GM18526 (cell line): ENCODE measurements around the gene KIF20A.

Source experiments
- POLR2A ChIP-seq: IDR thresholded peaks from 3 replicates; pipeline ENCODE4 v1.6.1; 2011; ENCODE audit not compliant: insufficient read length; ENCODE audit errors: extremely low read depth

The KIF20A gene

DNA sequence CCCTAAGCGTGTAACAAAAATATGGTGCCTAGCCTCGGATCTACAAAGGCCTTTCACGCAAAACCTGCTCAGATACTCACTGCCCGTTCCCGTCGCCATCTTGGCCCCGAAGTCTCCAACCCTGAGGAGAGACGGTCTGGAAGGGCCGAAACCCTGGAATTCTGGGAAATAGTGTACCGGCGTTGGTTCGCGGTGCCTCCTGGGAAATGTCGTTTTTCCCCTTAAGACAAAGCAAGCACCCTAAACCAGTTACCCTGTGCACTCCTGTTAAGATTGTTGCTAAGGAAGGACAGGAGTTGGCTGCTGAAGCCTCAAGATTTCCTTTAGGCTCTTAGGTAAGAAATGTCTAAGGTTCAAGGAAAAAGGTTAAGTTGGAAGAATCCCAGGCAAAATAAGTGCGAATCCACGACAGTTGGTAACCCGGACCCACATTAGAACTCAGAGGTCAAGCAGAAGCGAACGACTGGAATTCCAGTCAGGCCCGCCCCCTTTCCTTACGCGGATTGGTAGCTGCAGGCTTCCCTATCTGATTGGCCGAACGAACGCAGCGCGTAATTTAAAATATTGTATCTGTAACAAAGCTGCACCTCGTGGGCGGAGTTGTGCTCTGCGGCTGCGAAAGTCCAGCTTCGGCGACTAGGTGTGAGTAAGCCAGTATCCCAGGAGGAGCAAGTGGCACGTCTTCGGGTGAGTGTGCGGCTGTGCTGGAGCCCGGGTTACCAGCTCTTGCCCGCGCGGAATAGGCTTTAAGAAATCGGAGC, at the start of gene KIF20A, which contains the start of gene BRD8:
Gene KIF20A, plus strand, starts transcription at position 597 of the 761 bp plus-strand sequence. CDS start 569 bp downstream, outside the sequence.
Gene BRD8, minus strand, starts transcription at position 115 of the 761 bp plus-strand sequence. Its CDS starts 16 bp downstream, at position 99.
- peak; percentile 78 for TF ChIP-seq POLR2A

DNA sequence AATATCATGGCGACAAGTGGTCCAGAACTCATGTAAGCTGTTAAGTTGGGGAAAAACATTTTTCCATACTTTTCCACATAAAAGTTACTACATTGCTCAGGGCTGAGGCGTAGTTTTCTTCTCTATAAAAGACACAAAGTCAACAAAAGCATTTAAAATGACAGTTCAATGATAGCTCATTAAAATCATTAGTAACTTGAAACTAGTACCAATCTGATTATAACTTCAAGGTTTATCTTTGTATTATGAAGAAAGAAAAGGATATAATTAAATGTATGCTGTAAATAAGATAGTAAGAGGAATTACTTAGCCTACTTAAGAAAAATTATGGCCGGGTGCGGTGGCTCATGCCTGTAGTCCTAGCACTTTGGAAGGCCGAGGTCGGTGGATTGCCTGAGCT, 49.6 kb upstream of the KIF20A start:
- no peak for TF ChIP-seq POLR2A

DNA sequence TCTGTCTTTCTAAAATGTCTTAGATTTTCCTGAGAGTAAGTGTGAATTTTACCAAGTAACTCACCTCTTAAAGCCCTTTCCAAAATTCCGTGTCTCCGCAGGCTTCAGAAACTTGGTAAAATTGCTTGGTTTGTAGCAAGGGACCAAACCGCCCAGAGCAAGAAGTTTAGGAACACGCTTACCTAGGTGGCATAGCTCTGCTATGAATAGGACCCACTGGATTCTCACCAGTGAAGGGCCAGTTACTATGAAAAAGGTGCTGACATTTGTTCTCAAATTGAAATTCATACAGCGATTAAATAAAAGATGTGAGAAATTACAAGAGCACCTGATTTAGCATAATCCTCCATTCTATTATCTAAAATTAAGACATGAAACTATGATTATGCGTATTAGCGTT, 46.4 kb upstream of the KIF20A start:
- TF ChIP-seq POLR2A, result no peak

DNA sequence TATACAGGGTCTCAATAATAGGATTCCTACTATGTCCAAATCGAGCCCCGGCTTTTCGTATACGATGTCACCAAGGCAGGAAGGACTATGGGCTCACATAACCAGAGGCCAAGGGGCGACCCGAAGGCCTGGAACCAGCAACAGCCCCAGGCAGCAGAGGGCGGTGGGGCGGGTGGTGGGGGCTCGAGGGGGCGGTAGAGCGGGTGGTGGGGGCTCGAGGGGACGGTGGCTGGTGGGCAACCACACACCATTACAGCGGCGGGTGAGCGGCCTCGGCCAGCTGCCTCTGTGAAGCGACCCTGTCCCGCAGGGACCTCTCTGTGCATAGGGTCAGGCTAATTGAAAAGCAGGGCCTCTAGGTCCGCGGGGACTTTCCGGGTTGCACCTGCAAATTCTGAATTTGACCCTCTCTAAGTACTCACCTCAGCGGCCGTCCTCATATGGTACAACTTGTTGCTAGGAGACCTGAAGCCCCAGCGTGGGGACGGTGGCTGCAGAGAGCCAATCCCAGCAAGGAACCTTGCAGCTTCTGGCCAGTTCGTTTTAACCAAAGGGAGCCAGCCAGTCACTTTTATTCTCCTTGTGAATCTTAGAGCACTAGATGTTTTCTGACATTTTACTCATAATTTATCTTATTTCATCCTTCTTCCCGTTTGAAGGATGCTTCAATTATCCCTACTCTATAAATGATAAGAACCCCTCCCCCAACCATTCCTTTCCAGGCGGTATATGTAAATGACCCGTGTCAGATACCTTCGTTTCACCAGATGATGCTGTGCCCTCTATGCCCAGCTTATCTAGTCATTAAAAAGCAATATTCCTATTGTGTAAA, 39.7 kb upstream of the KIF20A start, which contains the start of gene NME5:
Gene NME5, minus strand, starts transcription at position 480 of the 832 bp plus-strand sequence. CDS start 648 bp downstream, outside the sequence.
- TF ChIP-seq POLR2A, result no peak

DNA sequence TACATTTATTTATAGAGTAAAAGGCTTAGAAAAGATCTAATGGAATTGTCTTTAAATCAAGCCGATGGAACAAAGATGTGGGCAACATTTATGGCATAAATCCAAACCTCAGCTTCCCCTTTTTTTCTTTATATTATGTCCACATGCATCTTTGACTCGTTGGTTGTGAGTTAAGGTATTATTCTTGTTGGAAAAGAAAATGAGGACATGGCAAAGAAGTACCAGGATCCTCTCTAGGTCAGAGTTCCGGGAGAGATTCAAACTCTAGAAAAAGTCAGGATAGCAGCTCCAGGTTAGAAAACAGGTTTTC, 39.2 kb upstream of the KIF20A start:
- TF ChIP-seq POLR2A, result no peak

DNA sequence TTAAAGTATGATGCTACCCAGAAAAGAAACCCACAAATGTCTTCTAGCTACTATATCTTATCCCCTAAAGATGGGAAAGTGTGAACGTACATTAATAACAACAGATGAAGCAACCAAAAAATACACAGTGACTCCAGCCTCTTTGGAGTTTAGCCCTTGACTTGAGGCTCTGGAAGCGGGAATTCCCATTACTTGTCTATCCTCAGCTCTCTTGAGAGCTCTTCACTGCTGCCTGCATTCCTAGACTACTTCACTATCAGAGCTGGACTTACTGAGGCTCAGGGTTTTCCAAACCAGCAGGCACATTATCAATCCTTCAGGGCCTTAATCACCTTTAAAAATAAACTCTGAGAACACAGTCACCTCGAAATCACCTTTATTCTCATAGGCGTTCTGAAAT, 38.6 kb upstream of the KIF20A start:
- TF ChIP-seq POLR2A, result no peak

DNA sequence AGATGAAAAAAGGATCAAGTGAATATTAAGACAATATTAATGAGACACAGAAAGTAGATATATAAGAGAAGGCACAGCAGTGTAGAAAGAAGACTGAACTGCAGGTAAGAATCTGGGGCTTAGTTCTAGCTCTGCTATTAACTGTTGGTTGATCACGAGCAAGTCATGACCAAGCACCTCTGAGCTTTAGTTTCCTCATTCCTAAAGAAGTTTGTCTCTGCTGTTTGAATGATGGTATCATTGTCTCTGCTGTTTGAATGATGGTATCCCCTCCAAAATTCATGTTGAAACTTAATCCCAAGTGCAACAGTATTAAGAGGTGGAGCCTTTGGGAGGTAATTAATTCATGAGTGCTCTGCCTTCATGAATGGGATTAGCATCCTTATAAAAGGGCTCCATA, 37.2 kb upstream of the KIF20A start:
- TF ChIP-seq POLR2A, result no peak

DNA sequence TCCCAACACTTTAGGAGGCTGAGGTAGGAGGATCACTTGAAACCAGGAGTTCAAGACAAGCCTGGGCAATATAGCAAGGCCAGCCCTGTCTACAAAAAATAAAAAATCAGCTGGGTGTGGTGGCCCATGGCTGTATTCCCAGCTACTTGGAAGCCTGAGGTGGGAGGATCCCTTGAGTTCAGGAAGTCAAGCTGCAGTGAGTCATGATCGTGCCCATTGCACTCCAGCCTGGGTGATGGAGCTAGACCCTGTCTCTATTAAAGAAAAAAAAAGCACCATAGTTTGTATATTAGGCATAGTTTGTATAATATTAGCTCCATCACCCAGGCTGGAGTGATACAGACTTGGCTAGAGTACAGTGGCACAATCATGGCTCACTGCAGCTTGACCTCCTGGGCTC, 30.1 kb upstream of the KIF20A start:
- no peak for TF ChIP-seq POLR2A

DNA sequence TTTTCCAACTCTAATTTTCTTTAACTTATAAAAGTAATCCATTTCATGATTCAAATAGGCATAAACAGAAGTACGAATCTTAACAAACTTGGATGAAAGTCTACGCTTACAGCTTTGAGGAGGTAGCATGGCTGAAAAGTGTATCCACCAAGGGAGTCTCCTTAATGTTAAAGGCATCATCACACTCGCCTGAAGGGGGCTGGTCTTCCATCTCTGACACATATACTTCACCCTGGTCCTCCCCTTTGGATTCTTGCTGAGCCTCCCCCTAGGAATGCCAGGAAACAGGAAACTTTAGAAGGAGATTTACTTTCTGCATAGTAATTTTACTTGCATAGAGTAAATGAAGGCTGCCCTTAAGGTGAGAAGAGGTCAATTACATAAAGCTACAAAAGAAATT, 29.4 kb upstream of the KIF20A start:
- no peak for TF ChIP-seq POLR2A

DNA sequence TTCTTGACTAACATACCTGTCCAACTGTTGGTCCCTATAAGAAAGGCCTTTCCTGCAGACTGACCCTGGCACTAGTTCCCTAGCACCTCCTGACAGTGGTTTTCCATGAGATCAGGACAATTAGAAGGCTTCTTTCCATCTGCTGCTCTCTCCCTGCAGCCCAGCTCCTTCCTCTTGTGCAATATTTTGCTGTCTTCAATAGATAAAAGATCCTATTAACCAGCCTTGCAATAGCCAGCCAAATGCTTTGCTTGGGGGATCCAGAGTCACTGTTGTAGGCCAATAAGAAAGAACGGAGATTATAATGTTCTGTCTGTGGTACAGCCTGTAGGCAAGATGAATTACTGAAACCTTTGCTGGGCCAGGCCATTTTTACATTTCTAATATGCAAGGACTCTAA, 21.3 kb upstream of the KIF20A start:
- TF ChIP-seq POLR2A, result no peak

DNA sequence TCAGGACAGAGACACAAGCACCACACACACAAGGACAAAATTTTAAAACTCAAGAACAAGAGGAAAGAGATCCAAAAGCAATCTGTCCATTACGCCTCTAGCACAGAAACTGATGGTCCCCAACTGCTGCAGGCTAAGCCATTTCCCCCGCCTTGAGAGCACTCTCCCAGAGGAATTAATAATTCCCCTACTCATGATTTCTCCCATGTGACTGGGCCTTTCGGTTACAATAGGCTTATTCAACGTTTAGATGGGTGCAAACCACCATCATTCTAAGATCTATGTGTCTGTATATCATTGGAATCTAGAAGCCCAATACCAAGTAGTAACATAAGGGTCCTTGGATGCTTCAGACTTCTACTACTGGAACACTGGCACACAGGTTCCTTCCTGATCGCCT, 19.2 kb upstream of the KIF20A start:
- TF ChIP-seq POLR2A, result no peak

DNA sequence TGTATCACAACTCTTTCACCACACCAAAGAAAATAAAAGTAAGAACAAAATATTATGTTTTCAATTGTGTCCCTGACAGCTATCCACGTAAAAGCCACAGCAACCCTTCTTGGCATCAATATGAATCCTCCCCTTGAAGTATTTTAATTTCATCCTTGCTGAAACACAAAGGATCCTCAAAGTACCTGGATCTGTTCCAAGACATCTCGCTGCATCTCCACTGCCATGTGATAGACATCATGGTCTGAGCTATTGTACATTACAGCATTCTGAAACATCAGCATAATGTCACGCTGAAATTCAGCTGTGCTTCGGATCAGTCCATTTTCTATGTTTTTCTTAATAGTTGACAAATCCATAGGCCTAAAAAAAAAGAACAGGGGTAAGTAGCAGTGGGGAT, 18.2 kb upstream of the KIF20A start:
- TF ChIP-seq POLR2A, result no peak

DNA sequence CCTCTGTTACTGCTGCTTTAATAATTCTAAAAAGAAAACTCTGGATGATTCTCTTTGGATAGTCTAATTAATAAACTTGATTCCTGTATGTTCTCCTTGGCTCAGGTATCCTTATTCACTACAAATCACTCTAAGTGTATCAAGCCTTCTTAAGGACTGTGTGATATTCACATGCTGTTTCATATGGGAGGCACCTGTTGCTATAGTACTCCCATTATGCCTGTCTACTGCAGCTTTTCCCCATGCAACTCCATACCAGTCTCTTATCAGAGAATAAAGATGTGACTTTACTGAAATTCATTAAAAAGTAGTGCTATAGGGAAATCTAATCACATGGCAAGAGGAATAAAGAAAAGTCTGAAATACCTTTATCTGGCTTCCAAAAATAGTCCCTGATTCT, 15.2 kb upstream of the KIF20A start:
- TF ChIP-seq POLR2A, result no peak

DNA sequence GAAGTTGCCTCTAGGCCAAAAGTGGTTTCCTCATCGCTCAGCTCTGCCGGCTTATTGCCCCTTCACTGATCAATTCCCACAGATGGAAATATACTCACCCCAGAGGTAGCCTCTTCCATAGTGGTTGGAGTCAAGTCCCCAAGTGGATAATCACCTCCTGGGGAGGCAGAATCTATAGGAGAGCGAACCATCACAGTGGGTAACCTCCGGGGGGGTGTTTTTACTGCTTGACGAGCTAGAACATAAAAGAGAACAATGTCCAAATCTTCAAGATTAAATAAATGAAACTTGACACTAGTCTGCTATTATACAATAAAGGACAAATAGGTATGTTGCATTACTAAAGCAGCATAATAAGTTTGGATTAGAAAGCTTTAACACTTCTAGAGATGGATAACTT, 9.8 kb upstream of the KIF20A start:
- no peak for TF ChIP-seq POLR2A

DNA sequence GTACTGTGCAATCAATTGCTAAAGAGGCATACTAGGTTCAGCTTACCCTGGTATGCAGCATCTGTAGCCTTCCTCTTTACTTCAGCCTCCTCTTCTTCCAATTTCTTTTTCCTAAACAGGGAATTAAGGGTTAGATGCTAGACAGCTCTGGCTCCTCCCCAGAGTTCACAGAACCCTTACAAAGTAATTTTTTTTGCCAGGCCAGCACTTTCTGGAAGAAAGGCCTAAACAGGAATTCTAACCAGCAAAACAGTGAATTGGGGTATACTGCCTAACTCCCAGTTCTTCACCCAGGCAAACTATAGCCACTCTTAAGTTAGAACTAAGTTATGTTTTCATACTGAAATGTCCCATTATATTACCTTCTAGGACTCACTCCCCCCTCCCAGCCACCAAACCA, 8.6 kb upstream of the KIF20A start:
- TF ChIP-seq POLR2A, result no peak

DNA sequence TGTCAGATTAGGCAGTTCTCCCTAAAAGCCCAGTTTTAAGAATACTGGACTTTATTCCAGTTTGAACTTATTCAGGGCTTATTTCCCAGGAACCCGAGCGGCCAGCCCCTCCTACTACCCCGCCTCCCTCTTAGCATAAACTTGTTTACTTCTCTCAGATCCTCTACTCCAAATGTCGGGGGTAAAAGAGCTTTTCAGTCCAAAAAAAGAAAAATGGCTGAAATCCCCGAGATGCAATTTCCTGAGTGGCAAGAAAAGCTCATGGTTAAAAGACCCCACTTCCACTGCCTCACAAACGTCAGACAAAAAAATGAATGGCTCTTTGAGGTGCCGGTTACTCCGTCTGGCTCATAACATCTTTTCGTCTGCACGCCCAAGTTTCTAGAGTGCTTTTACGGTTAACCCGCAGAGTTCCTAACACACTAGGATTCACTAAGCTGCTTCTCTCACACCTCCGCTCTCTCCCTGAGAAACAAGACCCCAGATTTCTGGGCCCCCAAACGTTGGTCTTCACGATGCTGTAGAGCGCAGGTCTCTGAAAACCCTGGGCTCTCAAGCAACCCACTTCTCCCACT, 884 bp upstream of the KIF20A start:
- no peak for TF ChIP-seq POLR2A
